Measurements from ENCODE around the gene C22orf42.

GRCh38 chr22:32183625-32184024 is 24.5 kb upstream of the C22orf42 start:
- TF ChIP-seq, protein P1, sequence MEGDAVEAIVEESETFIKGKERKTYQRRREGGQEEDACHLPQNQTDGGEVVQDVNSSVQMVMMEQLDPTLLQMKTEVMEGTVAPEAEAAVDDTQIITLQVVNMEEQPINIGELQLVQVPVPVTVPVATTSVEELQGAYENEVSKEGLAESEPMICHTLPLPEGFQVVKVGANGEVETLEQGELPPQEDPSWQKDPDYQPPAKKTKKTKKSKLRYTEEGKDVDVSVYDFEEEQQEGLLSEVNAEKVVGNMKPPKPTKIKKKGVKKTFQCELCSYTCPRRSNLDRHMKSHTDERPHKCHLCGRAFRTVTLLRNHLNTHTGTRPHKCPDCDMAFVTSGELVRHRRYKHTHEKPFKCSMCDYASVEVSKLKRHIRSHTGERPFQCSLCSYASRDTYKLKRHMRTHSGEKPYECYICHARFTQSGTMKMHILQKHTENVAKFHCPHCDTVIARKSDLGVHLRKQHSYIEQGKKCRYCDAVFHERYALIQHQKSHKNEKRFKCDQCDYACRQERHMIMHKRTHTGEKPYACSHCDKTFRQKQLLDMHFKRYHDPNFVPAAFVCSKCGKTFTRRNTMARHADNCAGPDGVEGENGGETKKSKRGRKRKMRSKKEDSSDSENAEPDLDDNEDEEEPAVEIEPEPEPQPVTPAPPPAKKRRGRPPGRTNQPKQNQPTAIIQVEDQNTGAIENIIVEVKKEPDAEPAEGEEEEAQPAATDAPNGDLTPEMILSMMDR (IDR thresholded peaks at IDR 0.05) = no peak
- no peak for TF ChIP-seq POLR2A (IDR thresholded peaks at IDR 0.05)
